Neuronal stem cell (in vitro differentiated cells): Measurements from ENCODE around the gene ABCA3.

Experiments
- DNase-seq: peaks from one replicate; pipeline ENCODE4 v3.0.0-alpha.2; 2013; ENCODE audit warnings: low spot score
- H2AFZ ChIP-seq: one replicate; pipeline ENCODE4 v1.6.1; 2013; ENCODE audit warnings: mild to moderate bottlenecking, low read length, inconsistent platforms
- H2AK5ac ChIP-seq: 2 replicates; pipeline ENCODE4 v1.6.1; 2013; ENCODE audit warnings: low read depth, mild to moderate bottlenecking, inconsistent platforms, low read length, moderate library complexity, mixed read lengths
- H2BK120ac ChIP-seq: 2 replicates; pipeline ENCODE4 v1.6.1; 2013; ENCODE audit warnings: low read depth, mild to moderate bottlenecking, inconsistent platforms, low read length, moderate library complexity, mixed read lengths
- H2BK12ac ChIP-seq: one replicate; pipeline ENCODE4 v1.6.1; 2013; ENCODE audit warnings: low read length, inconsistent platforms
- H2BK15ac ChIP-seq: 2 replicates; pipeline ENCODE4 v1.6.1; 2013; ENCODE audit warnings: mild to moderate bottlenecking, low read length, inconsistent platforms, mixed read lengths
- H2BK5ac ChIP-seq: one replicate; pipeline ENCODE4 v1.6.1; 2013; ENCODE audit warnings: inconsistent platforms, mild to moderate bottlenecking, low read length, moderate library complexity
- H3K14ac ChIP-seq: one replicate; pipeline ENCODE4 v1.6.1; 2013; ENCODE audit warnings: low read length, inconsistent platforms
- H3K18ac ChIP-seq: 2 replicates; pipeline ENCODE4 v1.6.1; 2013; ENCODE audit warnings: low read length, inconsistent platforms
- H3K23ac ChIP-seq: 2 replicates; pipeline ENCODE4 v1.6.1; 2013; ENCODE audit warnings: low read depth, mild to moderate bottlenecking, mixed read lengths, low read length, inconsistent platforms; ENCODE audit not compliant: poor library complexity
- H3K27ac ChIP-seq: replicated peaks from 3 replicates; pipeline ENCODE4 v1.5.1; 2013; ENCODE audit warnings: low read length, inconsistent platforms
- H3K27me3 ChIP-seq, 3 experiments: 2 replicates each; pipeline ENCODE4 v1.6.1; 2013; ENCODE audit warnings: low read length in 3 of 3, mild to moderate bottlenecking in 2 of 3, inconsistent platforms in 1 of 3, low read depth in 1 of 3, mixed read lengths in 1 of 3, moderate library complexity in 1 of 3; ENCODE audit not compliant: control insufficient read depth in 3 of 3, insufficient read depth in 3 of 3
- H3K36me3 ChIP-seq, 2 donors: replicated peaks in 1 of 2; 2 replicates each; pipeline ENCODE4 v1.6.1; 2013; ENCODE audit warnings: low read length in 2 of 2; ENCODE audit not compliant: control insufficient read depth in 2 of 2, insufficient read depth in 2 of 2
- H3K4ac ChIP-seq: 2 replicates; pipeline ENCODE4 v1.6.1; 2013; ENCODE audit warnings: inconsistent platforms, mild to moderate bottlenecking, low read length, moderate library complexity
- H3K4me1 ChIP-seq, 2 donors: 1 replicate in 1 of 2; 2 replicates in 1 of 2; pipeline ENCODE4 v1.6.1; 2013; ENCODE audit warnings: low read length in 2 of 2, low read depth in 1 of 2; ENCODE audit not compliant: control insufficient read depth in 2 of 2, insufficient read depth in 1 of 2
- H3K4me2 ChIP-seq: one replicate; pipeline ENCODE4 v1.6.1; 2013; ENCODE audit warnings: mild to moderate bottlenecking, low read length, inconsistent platforms; ENCODE audit not compliant: insufficient read depth, poor library complexity, severe bottlenecking
- H3K4me3 ChIP-seq, 2 donors: 2 replicates each; pipeline ENCODE4 v1.5.1; 2013; ENCODE audit warnings: low read length in 2 of 2, mild to moderate bottlenecking in 2 of 2, inconsistent platforms in 1 of 2, moderate library complexity in 1 of 2
- H3K79me1 ChIP-seq: one replicate; pipeline ENCODE4 v1.6.1; 2013; ENCODE audit warnings: low read depth, mild to moderate bottlenecking, inconsistent platforms, low read length, moderate library complexity
- H3K9ac ChIP-seq: one replicate; pipeline ENCODE4 v1.6.1; 2013; ENCODE audit warnings: mild to moderate bottlenecking, low read depth, low read length, inconsistent platforms; ENCODE audit not compliant: poor library complexity
- H3K9me3 ChIP-seq, 2 donors: replicated peaks in 1 of 2; 2 replicates each; pipeline versions ENCODE3 to v1.6.1; 2013; ENCODE audit warnings: low read length in 2 of 2, mild to moderate bottlenecking in 2 of 2, inconsistent platforms in 1 of 2, low read depth in 1 of 2, mixed read lengths in 1 of 2, moderate library complexity in 1 of 2; ENCODE audit not compliant: control insufficient read depth in 2 of 2, insufficient read depth in 1 of 2
- H4K8ac ChIP-seq: one replicate; pipeline ENCODE4 v1.6.1; 2013; ENCODE audit warnings: low read depth, mild to moderate bottlenecking, inconsistent platforms, low read length, moderate library complexity
- H4K91ac ChIP-seq: one replicate; pipeline ENCODE4 v1.6.1; 2013; ENCODE audit warnings: low read length, low read depth, mild to moderate bottlenecking, inconsistent platforms; ENCODE audit not compliant: poor library complexity
- WGBS, 2 donors: extraction: QIAGEN DNeasy Blood & Tissue Kit; methylation state at CpG; one replicate each; pipeline ENCODE4 v1.1.7; 2013; ENCODE audit warnings: missing lambda C conversion rate in 2 of 2, mixed read lengths in 1 of 2; ENCODE audit not compliant: insufficient read length in 2 of 2, insufficient replicate concordance in 1 of 2; ENCODE audit errors: extremely low coverage in 2 of 2; 5-methylcytosine and 5-hydroxymethylcytosine counted together

Gene ABCA3

DNA sequence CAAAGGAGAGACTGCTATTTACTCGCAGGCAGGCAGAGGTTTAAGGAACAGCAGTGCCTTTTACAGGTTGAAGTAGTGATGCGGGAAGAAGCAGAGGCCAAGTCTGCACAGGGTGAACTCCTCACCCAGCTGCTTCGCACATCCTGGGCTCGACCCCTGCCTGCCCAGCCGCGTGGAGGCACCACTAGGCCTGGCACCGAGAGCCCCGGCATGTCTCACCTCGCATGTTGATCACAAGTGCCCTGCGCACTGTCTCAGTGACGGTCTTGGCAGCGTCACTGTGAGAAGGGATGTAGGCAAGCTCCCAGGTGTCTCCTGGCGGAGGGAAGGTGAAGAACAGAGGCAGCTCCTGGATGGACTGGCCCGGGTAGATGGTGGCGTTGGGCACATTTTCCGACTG lies 14.7 kb downstream of the ABCA3 start:
- H3K27me3 ChIP-seq, result no peaks in the 10 kb centered on the region
- peaks cover 3 to 40% of the 10 kb centered on the region in 2 donors for H3K36me3 ChIP-seq
- H4K8ac ChIP-seq, result no peak overlapping the region
- no peak overlapping the region for H3K9ac ChIP-seq
- H3K4me3 ChIP-seq, result no peak overlapping the region
- no peak overlapping the region for H2BK5ac ChIP-seq
- no peak overlapping the region for H2BK15ac ChIP-seq
- no peak overlapping the region for H3K14ac ChIP-seq
- no peak overlapping the region for H4K91ac ChIP-seq
- H2BK12ac ChIP-seq, result peak overlapping the region; percentile 84
- peak overlapping the region; percentile 73 for H3K23ac ChIP-seq
- no CpG with 5 or more reads among the region's 16 CpGs for WGBS, 2 donors
- no peaks in the 10 kb centered on the region for H3K9me3 ChIP-seq
- H3K4ac ChIP-seq, result no peak overlapping the region
- H3K27ac ChIP-seq, result no peak overlapping the region
- DNase-seq, result no peak
- no peak overlapping the region for H2AFZ ChIP-seq
- H2BK120ac ChIP-seq, result no peak overlapping the region
- H2AK5ac ChIP-seq, result no peak overlapping the region
- H3K18ac ChIP-seq, result peak overlapping the region; percentile 57
- H3K4me2 ChIP-seq, result no peak overlapping the region
- peaks cover 1% of the 10 kb centered on the region for H3K79me1 ChIP-seq
- no peaks in the 10 kb centered on the region for H3K4me1 ChIP-seq

DNA sequence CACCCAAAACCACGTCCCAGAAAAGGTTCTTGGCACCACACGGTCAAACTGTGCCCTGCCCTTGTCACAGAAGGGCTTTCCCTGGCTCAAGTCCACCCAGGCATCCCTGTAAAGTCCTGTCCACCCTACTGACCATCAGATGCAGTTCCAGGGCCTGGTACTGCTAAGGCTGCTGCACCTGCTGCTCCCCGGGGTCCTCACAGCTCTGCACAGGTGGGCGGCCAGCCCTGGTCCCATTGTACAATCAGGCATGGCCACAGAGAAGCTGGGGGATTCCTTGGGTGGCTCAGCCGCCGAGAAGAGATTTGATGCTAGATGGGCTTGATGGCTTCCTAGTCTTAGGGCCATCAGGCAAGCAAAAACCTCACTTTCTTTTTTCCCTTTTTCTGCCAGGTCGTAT lies 15.3 kb downstream of the ABCA3 start:
- Histone ChIP-seq H3K14ac (no peak overlapping the region), H2BK12ac (no peak overlapping the region), H2AK5ac (no peak overlapping the region), H4K91ac (no peak overlapping the region), H3K4me2 (no peak overlapping the region), H3K23ac (no peak overlapping the region), H3K27ac (no peak overlapping the region), H3K79me1 (peaks cover 1% of the 10 kb centered on the region), H2BK5ac (no peak overlapping the region), H3K9ac (no peak overlapping the region), H2BK120ac (no peak overlapping the region), H3K36me3 (peaks cover 3 to 40% of the 10 kb centered on the region in 2 donors), H2AFZ (no peak overlapping the region), H3K18ac (no peak overlapping the region), H2BK15ac (no peak overlapping the region), H3K27me3 (no peaks in the 10 kb centered on the region), H3K4me1 (no peaks in the 10 kb centered on the region), H3K4ac (no peak overlapping the region), H3K9me3 (no peaks in the 10 kb centered on the region), H4K8ac (no peak overlapping the region), H3K4me3 (no peak overlapping the region)
- DNase-seq, result no peak
- WGBS, 2 donors, result no CpG with 5 or more reads among the region's 7 CpGs

DNA sequence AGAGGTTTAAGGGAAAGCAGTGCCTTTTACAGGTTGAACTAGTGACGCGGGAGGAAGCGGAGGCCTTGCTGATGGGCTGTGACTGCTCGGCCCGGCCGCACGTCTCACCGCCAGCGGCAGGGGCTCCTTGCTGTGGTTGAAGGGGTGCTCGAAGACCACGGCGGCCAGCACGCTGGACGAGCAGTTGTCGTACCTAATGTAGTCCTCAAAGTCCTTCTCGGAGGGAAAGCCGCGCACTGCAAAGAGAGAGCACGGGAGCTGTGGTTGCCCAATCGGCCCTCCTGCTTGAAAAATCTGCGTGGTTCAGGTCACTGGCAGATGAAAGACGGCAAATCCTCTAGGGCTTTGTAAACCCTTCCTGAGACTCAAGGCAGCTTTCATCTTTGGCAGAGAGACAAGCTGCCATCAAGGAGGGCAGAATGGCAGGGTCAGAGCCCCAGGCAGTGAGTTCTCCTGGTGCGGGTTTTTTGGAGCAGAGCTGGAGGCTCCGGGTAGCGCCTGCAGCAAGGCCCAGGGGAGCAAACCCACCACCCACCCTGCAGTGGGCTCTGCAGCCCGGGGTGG lies 16.1 kb downstream of the ABCA3 start:
- Histone ChIP-seq H3K9me3 (no peaks in the 10 kb centered on the region), H3K18ac (no peak overlapping the region), H4K91ac (no peak overlapping the region), H3K4ac (no peak overlapping the region), H3K27me3 (no peaks in the 10 kb centered on the region), H3K36me3 (peaks cover 3 to 40% of the 10 kb centered on the region in 2 donors), H4K8ac (no peak overlapping the region), H3K4me1 (no peaks in the 10 kb centered on the region), H3K4me3 (no peak overlapping the region), H3K4me2 (no peak overlapping the region), H2BK15ac (no peak overlapping the region), H2BK120ac (no peak overlapping the region), H2BK5ac (no peak overlapping the region), H3K14ac (no peak overlapping the region), H3K27ac (no peak overlapping the region), H3K9ac (peak overlapping the region; percentile 1), H2AFZ (no peak overlapping the region), H2AK5ac (no peak overlapping the region), H3K79me1 (peaks cover 3% of the 10 kb centered on the region), H3K23ac (no peak overlapping the region), H2BK12ac (no peak overlapping the region)
- no CpG with 5 or more reads among the region's 26 CpGs for WGBS, 2 donors
- no peak for DNase-seq

DNA sequence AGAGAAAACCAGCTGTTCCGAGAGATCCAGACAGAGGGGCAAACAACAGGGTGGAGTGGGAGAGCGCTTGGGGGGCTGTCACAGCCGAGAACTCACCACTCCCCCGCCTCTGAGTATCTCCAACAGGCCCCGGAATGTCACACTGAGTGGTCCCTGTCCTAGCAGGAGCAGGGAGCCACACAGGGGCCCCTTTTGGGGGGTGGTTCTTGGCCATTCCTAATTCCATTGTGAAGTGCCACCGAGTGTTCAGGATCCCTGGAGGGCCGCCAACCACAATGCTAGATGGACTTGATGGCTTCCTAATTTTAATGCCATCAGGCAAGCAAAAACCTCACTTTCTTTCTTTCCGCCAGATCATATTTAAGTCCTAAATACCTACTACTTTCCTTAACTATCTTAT lies 16.8 kb downstream of the ABCA3 start:
- Histone ChIP-seq H3K23ac (no peak overlapping the region), H4K91ac (no peak overlapping the region), H3K4me3 (no peak overlapping the region), H3K9me3 (no peaks in the 10 kb centered on the region), H2AK5ac (no peak overlapping the region), H4K8ac (no peak overlapping the region), H3K14ac (no peak overlapping the region), H3K27ac (no peak overlapping the region), H3K27me3 (no peaks in the 10 kb centered on the region), H2BK12ac (no peak overlapping the region), H2BK5ac (no peak overlapping the region), H3K18ac (no peak overlapping the region), H2BK120ac (no peak overlapping the region), H3K4ac (no peak overlapping the region), H3K4me1 (no peaks in the 10 kb centered on the region), H3K36me3 (peaks cover 3 to 40% of the 10 kb centered on the region in 2 donors), H3K4me2 (no peak overlapping the region), H2AFZ (no peak overlapping the region), H3K9ac (no peak overlapping the region), H2BK15ac (no peak overlapping the region), H3K79me1 (peaks cover 3% of the 10 kb centered on the region)
- no peak for DNase-seq
- WGBS, 2 donors, result no CpG with 5 or more reads among the region's 8 CpGs
